ENCODE results near the gene GPR27.

The GPR27 gene

DNA sequence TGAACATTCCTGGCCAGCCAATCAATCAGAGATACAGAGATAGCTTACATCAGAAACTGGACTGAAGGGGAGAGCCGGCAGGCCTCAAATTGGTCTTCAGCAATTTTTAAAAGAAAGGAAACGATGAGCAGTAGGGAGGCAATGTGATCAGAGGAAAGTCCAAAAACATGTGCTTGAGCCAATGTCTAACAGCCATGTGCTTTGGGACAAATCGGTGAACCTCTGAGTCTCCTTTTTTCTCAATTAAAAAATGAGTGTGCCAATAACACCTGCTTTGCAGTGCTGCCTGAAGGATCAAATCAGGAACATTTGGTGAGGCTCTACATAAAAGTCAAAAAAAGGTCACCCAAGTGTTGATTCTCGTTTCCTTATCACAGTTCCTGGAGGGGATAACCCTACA, 21.0 kb upstream of the GPR27 start:
- no peak overlapping the region for H3K27ac ChIP-seq (replicated peaks)
- H3K27me3 ChIP-seq (ENCODE audit: insufficient read depth, poor library complexity, severe bottlenecking): no peaks in the 10 kb centered on the region
- TF ChIP-seq GABPA (IDR thresholded peaks at IDR 0.05; ENCODE audit: low read depth) (no peak), POLR2AphosphoS5 (IDR thresholded peaks at IDR 0.05; ENCODE audit: low read depth) (no peak), SPI1 (IDR thresholded peaks at IDR 0.05; ENCODE audit: borderline replicate concordance, low read depth) (no peak), REST (IDR thresholded peaks at IDR 0.05; ENCODE audit: insufficient replicate concordance, low read depth) (no peak)
- TF ChIP-seq, protein P1, sequence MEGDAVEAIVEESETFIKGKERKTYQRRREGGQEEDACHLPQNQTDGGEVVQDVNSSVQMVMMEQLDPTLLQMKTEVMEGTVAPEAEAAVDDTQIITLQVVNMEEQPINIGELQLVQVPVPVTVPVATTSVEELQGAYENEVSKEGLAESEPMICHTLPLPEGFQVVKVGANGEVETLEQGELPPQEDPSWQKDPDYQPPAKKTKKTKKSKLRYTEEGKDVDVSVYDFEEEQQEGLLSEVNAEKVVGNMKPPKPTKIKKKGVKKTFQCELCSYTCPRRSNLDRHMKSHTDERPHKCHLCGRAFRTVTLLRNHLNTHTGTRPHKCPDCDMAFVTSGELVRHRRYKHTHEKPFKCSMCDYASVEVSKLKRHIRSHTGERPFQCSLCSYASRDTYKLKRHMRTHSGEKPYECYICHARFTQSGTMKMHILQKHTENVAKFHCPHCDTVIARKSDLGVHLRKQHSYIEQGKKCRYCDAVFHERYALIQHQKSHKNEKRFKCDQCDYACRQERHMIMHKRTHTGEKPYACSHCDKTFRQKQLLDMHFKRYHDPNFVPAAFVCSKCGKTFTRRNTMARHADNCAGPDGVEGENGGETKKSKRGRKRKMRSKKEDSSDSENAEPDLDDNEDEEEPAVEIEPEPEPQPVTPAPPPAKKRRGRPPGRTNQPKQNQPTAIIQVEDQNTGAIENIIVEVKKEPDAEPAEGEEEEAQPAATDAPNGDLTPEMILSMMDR (IDR thresholded peaks at IDR 0.05; ENCODE audit: insufficient read depth, low read length): no peak
- DNase-seq (ENCODE audit: low read depth in 1 of 2, low spot score in 1 of 2): no peak
- H3K4me3 ChIP-seq (replicated peaks; ENCODE audit: insufficient read depth, low read length): no peak overlapping the region

GRCh38 chr3:71733319-71733718, 20.3 kb upstream of the GPR27 start:
- Histone ChIP-seq H3K27ac (replicated peaks) (no peak overlapping the region), H3K27me3 (ENCODE audit: insufficient read depth, poor library complexity, severe bottlenecking) (no peaks in the 10 kb centered on the region), H3K4me3 (replicated peaks; ENCODE audit: insufficient read depth, low read length) (no peak overlapping the region)
- TF ChIP-seq GABPA (IDR thresholded peaks at IDR 0.05; ENCODE audit: low read depth): no peak
- no peak for TF ChIP-seq REST (IDR thresholded peaks at IDR 0.05; ENCODE audit: insufficient replicate concordance, low read depth)
- no peak for TF ChIP-seq POLR2AphosphoS5 (IDR thresholded peaks at IDR 0.05; ENCODE audit: low read depth)
- no peak for TF ChIP-seq SPI1 (IDR thresholded peaks at IDR 0.05; ENCODE audit: borderline replicate concordance, low read depth)
- TF ChIP-seq, protein P1 (IDR thresholded peaks at IDR 0.05; ENCODE audit: insufficient read depth, low read length): no peak
- no peak for DNase-seq (ENCODE audit: low read depth in 1 of 2, low spot score in 1 of 2)

DNA sequence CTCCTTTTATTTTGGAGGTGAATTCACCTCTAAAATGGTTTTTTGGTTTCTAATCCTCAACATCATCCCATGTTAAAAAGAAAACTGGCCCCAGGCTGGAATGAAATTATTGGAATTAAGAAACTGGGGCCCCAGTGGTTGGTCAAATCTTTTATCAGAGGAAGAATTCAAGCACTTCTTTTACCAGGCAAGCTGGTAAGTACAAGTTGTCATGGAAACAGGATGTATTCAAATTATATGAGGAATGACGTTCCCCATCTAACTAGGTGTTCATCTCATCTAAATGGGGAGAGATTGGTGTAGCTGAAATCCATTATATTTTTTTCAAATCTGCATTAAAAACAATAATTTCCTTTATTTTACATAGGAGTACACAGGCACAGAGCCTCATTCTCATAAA, 18.8 kb upstream of the GPR27 start:
- Histone ChIP-seq H3K27ac (replicated peaks) (no peak overlapping the region), H3K4me3 (replicated peaks; ENCODE audit: insufficient read depth, low read length) (no peak overlapping the region), H3K27me3 (ENCODE audit: insufficient read depth, poor library complexity, severe bottlenecking) (no peaks in the 10 kb centered on the region)
- TF ChIP-seq, protein P1 (IDR thresholded peaks at IDR 0.05; ENCODE audit: insufficient read depth, low read length): no peak
- TF ChIP-seq POLR2AphosphoS5 (IDR thresholded peaks at IDR 0.05; ENCODE audit: low read depth): no peak
- TF ChIP-seq REST (IDR thresholded peaks at IDR 0.05; ENCODE audit: insufficient replicate concordance, low read depth): no peak
- TF ChIP-seq GABPA (IDR thresholded peaks at IDR 0.05; ENCODE audit: low read depth): no peak
- no peak for TF ChIP-seq SPI1 (IDR thresholded peaks at IDR 0.05; ENCODE audit: borderline replicate concordance, low read depth)
- DNase-seq (ENCODE audit: low read depth in 1 of 2, low spot score in 1 of 2): no peak
